ENCODE results near the gene PCDH9. TPM values are rescaled to one million over a fixed set of nuclear protein-coding genes. Genes with fewer than 3 reads are reported as not detected.

PCDH9 gene
- polyA plus RNA-seq, 3 donors, result 0.03 TPM; not detected in 1

DNA sequence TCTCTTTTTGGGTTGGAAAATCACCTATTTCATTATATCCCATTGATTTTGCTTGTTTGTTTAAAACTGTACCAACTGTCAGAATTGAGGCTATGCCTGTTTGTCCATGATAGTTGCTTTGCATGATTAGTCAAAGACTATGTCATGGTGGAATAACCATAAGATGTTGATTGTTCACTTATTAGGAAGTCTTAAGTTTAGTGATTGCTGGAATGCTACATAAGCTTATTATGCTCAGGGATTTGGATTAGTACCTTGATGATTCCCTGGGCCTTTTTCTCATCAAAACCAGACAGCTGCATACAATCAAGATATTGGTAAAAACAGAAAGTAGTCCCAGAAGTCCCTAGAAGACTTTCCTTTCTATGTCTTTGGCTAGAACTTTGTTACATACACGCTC is 954.7 kb downstream of the PCDH9 start:
- intact Hi-C loops (cut with micrococcal nuclease), result no loop called here
- no CpG with 5 or more reads among the region's 1 CpG for WGBS (ENCODE audit: insufficient coverage)
- no peaks in the 10 kb centered on the region for H3K4me1 Mint-ChIP-seq

DNA sequence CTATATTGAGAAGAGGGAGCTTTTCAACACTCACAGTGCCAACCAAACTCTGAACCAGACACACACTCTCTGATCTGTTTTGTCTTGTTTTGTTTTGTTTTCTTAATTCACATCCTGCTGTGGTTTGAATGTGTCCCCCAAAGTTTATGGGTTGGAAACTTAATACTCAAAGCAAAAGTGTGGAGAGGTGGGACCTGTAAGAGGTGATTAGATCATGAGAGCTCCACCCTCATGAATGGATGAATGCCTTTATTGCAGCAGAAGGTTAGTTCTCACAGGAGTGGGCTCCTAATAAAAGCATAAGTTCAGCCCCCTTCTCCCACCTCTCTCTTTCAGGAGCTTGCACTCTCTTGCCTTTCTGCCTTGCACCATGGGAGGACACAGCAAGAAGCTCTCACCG is 957.1 kb downstream of the PCDH9 start:
- Mint-ChIP-seq H3K36me3 (no peaks in the 10 kb centered on the region), H3K4me1 (no peaks in the 10 kb centered on the region), H3K27ac (no peak overlapping the region), H3K9me3 (peaks cover 10 to 15% (median 13%) of the 10 kb centered on the region in 7 donors), H3K27me3 (ENCODE audit: low read depth in 3 of 3) (no peaks in the 10 kb centered on the region), H3K4me3 (no peak overlapping the region)
- no peaks in the 10 kb centered on the region for H3K79me2 ChIP-seq (ENCODE audit: insufficient read depth, low read length)
- no peak overlapping the region for H3K9ac ChIP-seq (ENCODE audit: insufficient read depth, low read length, poor library complexity, severe bottlenecking)
- no peak for DNase-seq
- H3K36me3 ChIP-seq (replicated peaks in 1 of 2; ENCODE audit: control insufficient read depth in 1 of 2, insufficient read depth in 2 of 2, low read length in 2 of 2), result no peaks in the 10 kb centered on the region
- peaks cover 11 to 14% of the 10 kb centered on the region in 2 donors for H3K9me3 ChIP-seq (replicated peaks in 1 of 2; ENCODE audit: control insufficient read depth in 1 of 2, insufficient read depth in 1 of 2, low read length in 2 of 2)
- intact Hi-C loops (cut with micrococcal nuclease), result no loop called here
- no peak overlapping the region for H3K4me3 ChIP-seq (replicated peaks in 1 of 3; ENCODE audit: low read depth in 2 of 3, low read length in 3 of 3)
- TF ChIP-seq, protein P1, sequence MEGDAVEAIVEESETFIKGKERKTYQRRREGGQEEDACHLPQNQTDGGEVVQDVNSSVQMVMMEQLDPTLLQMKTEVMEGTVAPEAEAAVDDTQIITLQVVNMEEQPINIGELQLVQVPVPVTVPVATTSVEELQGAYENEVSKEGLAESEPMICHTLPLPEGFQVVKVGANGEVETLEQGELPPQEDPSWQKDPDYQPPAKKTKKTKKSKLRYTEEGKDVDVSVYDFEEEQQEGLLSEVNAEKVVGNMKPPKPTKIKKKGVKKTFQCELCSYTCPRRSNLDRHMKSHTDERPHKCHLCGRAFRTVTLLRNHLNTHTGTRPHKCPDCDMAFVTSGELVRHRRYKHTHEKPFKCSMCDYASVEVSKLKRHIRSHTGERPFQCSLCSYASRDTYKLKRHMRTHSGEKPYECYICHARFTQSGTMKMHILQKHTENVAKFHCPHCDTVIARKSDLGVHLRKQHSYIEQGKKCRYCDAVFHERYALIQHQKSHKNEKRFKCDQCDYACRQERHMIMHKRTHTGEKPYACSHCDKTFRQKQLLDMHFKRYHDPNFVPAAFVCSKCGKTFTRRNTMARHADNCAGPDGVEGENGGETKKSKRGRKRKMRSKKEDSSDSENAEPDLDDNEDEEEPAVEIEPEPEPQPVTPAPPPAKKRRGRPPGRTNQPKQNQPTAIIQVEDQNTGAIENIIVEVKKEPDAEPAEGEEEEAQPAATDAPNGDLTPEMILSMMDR (IDR thresholded peaks at IDR 0.05), result no peak
- no peak overlapping the region for H2AFZ ChIP-seq (ENCODE audit: insufficient read depth, low read depth, low read length, poor library complexity, severe bottlenecking)
- no peaks in the 10 kb centered on the region for H3K27me3 ChIP-seq (ENCODE audit: control insufficient read depth in 2 of 2, insufficient read depth in 2 of 2, low read length in 2 of 2)
- H4K20me1 ChIP-seq (ENCODE audit: insufficient read depth, low read length), result no peaks in the 10 kb centered on the region
- no CpG with 5 or more reads among the region's 1 CpG for WGBS (ENCODE audit: insufficient coverage)
- H3K4me1 ChIP-seq (ENCODE audit: control insufficient read depth in 1 of 2, insufficient read depth in 2 of 2, low read length in 2 of 2), result no peaks in the 10 kb centered on the region
- no peak overlapping the region for H3K4me2 ChIP-seq (replicated peaks; ENCODE audit: extremely low read depth, low read length, poor library complexity, severe bottlenecking)
- H3K27ac ChIP-seq (ENCODE audit: low read depth in 1 of 2, low read length in 2 of 2), result no peak overlapping the region

More for the DNA sequence above, 954.7 kb downstream of the PCDH9 start:
- Mint-ChIP-seq H3K36me3 (no peaks in the 10 kb centered on the region), H3K4me3 (no peak overlapping the region), H3K9me3 (peaks cover 7 to 15% (median 12%) of the 10 kb centered on the region in 7 donors), H3K27me3 (ENCODE audit: low read depth in 3 of 3) (no peaks in the 10 kb centered on the region), H3K27ac (no peak overlapping the region)
- H3K9me3 ChIP-seq (replicated peaks in 1 of 2; ENCODE audit: control insufficient read depth in 1 of 2, insufficient read depth in 1 of 2, low read length in 2 of 2), result peaks cover 5 to 11% of the 10 kb centered on the region in 2 donors
- no peaks in the 10 kb centered on the region for H3K4me1 ChIP-seq (ENCODE audit: control insufficient read depth in 1 of 2, insufficient read depth in 2 of 2, low read length in 2 of 2)
- no peaks in the 10 kb centered on the region for H3K79me2 ChIP-seq (ENCODE audit: insufficient read depth, low read length)
- H3K9ac ChIP-seq (ENCODE audit: insufficient read depth, low read length, poor library complexity, severe bottlenecking), result no peak overlapping the region
- H3K4me3 ChIP-seq (replicated peaks in 1 of 3; ENCODE audit: low read depth in 2 of 3, low read length in 3 of 3), result no peak overlapping the region
- TF ChIP-seq, protein P1 (IDR thresholded peaks at IDR 0.05), result no peak
- DNase-seq, result no peak
- H2AFZ ChIP-seq (ENCODE audit: insufficient read depth, low read depth, low read length, poor library complexity, severe bottlenecking), result no peak overlapping the region
- no peak overlapping the region for H3K27ac ChIP-seq (ENCODE audit: low read depth in 1 of 2, low read length in 2 of 2)
- H4K20me1 ChIP-seq (ENCODE audit: insufficient read depth, low read length), result no peaks in the 10 kb centered on the region
- H3K27me3 ChIP-seq (ENCODE audit: control insufficient read depth in 2 of 2, insufficient read depth in 2 of 2, low read length in 2 of 2), result no peaks in the 10 kb centered on the region
- no peaks in the 10 kb centered on the region for H3K36me3 ChIP-seq (replicated peaks in 1 of 2; ENCODE audit: control insufficient read depth in 1 of 2, insufficient read depth in 2 of 2, low read length in 2 of 2)
- no peak overlapping the region for H3K4me2 ChIP-seq (replicated peaks; ENCODE audit: extremely low read depth, low read length, poor library complexity, severe bottlenecking)
